ENCODE measurements around the gene SERPING1. TPM values are rescaled to one million over a fixed set of nuclear protein-coding genes. Genes with fewer than 3 reads are reported as not detected.

Gene SERPING1
- polyA plus RNA-seq, 1 of the 3 experiments (the other 2 are of a cell fraction) = 4.5 TPM

DNA sequence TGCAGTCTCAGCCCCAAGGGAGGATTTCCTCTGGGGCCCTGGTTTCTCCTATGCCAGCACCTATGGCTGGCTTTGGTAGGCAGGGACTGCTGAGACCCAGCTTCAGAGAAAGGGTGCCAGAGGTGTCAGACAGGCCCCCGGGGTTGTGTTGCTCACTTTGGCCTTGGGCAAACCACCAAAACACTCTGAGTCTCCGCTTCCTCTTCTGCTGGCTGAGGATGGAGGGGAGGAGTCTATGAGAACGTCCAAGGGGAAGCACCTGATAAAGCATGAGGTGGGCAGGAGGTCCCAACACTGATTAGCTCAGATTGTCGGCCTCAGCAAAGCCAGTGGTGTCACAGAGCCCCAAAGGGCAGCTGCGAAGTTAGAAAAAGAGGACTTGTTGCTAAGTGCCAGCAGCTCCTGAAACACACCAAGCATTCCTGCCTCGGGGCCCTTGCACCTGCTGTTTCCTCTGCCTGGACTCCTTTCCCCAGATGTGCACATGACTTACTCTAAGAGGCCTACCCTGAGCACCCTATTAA lies 49.6 kb upstream of the SERPING1 start (continued):
- TF ChIP-seq, protein P1, sequence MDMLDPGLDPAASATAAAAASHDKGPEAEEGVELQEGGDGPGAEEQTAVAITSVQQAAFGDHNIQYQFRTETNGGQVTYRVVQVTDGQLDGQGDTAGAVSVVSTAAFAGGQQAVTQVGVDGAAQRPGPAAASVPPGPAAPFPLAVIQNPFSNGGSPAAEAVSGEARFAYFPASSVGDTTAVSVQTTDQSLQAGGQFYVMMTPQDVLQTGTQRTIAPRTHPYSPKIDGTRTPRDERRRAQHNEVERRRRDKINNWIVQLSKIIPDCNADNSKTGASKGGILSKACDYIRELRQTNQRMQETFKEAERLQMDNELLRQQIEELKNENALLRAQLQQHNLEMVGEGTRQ (IDR thresholded peaks at IDR 0.05; ENCODE audit: borderline replicate concordance, low read depth, low read length) = no peak
- TF ChIP-seq FOXJ3 (CRISPR knock-in tag; IDR thresholded peaks at IDR 0.05) = no peak
- no peak for TF ChIP-seq GATA2 (CRISPR knock-in tag; IDR thresholded peaks at IDR 0.05)
- TF ChIP-seq RAD21 (IDR thresholded peaks at IDR 0.05; ENCODE audit: low read length) = no peak
- no peak for TF ChIP-seq FOSL2 (IDR thresholded peaks at IDR 0.05; ENCODE audit: borderline replicate concordance, low read depth)
- no peak for TF ChIP-seq FOXM1 (IDR thresholded peaks at IDR 0.05; ENCODE audit: low read depth)
- TF ChIP-seq MXI1 (IDR thresholded peaks at IDR 0.05; ENCODE audit: low read depth, low read length) = no peak
- no peak for TF ChIP-seq TCF12 (IDR thresholded peaks at IDR 0.05)
- no peak for TF ChIP-seq PBX3 (IDR thresholded peaks at IDR 0.05)
- no peak for TF ChIP-seq EZH2phosphoT487 (IDR thresholded peaks at IDR 0.05; ENCODE audit: borderline replicate concordance, low read depth)
- TF ChIP-seq NRF1 (IDR thresholded peaks at IDR 0.05; ENCODE audit: low read depth, low read length) = no peak
- TF ChIP-seq SMC3 (IDR thresholded peaks at IDR 0.05; ENCODE audit: low read depth, low read length) = no peak
- TF ChIP-seq EP300 (IDR thresholded peaks at IDR 0.05; ENCODE audit: borderline replicate concordance in 1 of 2, low read depth in 1 of 2, low read length in 1 of 2) = no peak
- TF ChIP-seq, protein P2, sequence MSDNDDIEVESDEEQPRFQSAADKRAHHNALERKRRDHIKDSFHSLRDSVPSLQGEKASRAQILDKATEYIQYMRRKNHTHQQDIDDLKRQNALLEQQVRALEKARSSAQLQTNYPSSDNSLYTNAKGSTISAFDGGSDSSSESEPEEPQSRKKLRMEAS (IDR thresholded peaks at IDR 0.05; ENCODE audit: low read depth) = no peak
- no peak for TF ChIP-seq POLR2AphosphoS5 (IDR thresholded peaks at IDR 0.05; ENCODE audit: low read depth, low read length)
- no peak for TF ChIP-seq YY1 (IDR thresholded peaks at IDR 0.05; ENCODE audit: low read depth)

DNA sequence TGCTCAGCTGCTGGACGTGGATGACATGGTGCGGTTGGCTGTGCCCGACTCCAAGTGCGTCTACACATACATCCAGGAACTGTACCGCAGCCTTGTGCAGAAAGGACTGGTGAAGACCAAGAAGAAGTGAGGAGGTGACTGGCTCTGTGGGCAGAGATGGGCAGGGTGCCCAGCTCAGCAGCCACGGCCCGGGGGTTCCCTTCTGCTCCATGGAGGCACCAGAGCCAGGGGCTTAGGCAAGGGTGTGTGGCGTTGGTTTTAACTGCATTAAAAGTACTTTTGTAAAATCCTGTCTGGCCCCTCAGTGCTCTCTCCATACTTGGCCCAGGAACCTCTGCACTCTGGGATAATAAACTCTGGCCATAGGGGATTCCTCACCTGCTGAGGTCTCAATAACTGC lies 47.5 kb upstream of the SERPING1 start:
- no peak overlapping the region for H3K4me3 ChIP-seq (ENCODE audit: low read depth in 2 of 2, low read length in 1 of 2)
- H3K36me3 ChIP-seq (replicated peaks in 1 of 2; ENCODE audit: control insufficient read depth in 1 of 2, insufficient read depth in 2 of 2, low read length in 1 of 2) = peaks cover 1 to 44% of the 10 kb centered on the region in 2 experiments
- TF ChIP-seq YY1 (IDR thresholded peaks at IDR 0.05; ENCODE audit: low read depth) = no peak
- TF ChIP-seq, protein P2 (IDR thresholded peaks at IDR 0.05; ENCODE audit: low read depth) = no peak
- no peaks in the 10 kb centered on the region for H3K79me2 ChIP-seq (ENCODE audit: insufficient read depth)
- H3K27me3 ChIP-seq (ENCODE audit: insufficient read depth) = no peaks in the 10 kb centered on the region
- no peak overlapping the region for H2AFZ ChIP-seq (ENCODE audit: low read depth)
- ChIA-PET POLR2A (no interaction called here), CTCF (interaction anchor here (0.6 to 7.6 kb wide), 4 partner anchors 8 to 94 kb away, joined by 3 to 36 read pairs (median 6); partner anchors contain the start of gene UBE2L6)
- H4K20me1 ChIP-seq (ENCODE audit: insufficient read depth) = no peaks in the 10 kb centered on the region
- no peak overlapping the region for H3K27ac ChIP-seq (ENCODE audit: low read depth in 2 of 2, low read length in 1 of 2)
- no peaks in the 10 kb centered on the region for H3K9me3 ChIP-seq
- no peaks in the 10 kb centered on the region for H3K9me2 ChIP-seq
- no peaks in the 10 kb centered on the region for H3F3A ChIP-seq (replicated peaks; ENCODE audit: insufficient read depth)
- no peak overlapping the region for H3K4me2 ChIP-seq
- H3K9ac ChIP-seq = no peak overlapping the region
- WGBS (ENCODE audit: low lambda C conversion rate) = 89% methylated on average over 8 of the region's 8 CpGs
- DNase-seq = no peak
- H3K4me1 ChIP-seq (ENCODE audit: control insufficient read depth in 1 of 2, insufficient read depth in 2 of 2, low read depth in 1 of 2, low read length in 1 of 2) = no peaks in the 10 kb centered on the region
